ENCODE results near the gene ABITRAM.
"Not testable (repeated sequence)": the region's sequence is repeated elsewhere in the genome, so short reads cannot be mapped to it uniquely, and the experiment has no call there.

ABITRAM gene

DNA sequence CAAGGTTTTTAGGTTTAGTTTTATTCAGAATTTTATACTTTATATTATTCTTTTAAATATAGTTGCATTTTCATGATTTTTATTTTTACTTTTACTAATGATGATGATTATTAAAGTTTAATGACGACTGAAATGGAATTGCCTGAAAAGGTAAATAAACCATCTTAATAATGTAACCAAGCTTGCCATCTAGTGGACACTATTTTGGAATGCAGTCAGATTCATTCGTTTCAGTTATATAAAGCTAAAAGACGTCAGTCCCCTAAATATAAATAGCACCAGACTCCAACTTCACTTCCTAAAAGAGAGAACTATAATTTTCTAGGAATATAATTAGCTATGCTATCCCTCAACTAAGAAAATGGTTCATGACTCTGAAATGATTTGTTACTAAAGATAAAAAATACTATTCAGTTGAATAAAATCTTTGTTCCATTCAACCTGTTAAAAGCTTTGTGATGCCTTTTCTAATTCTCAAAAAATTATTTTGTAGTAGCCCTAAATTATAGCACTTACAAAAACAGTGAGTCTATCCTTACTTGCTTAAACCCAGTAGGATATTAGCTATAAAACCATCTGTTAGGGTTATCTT is 19.9 kb downstream of the ABITRAM start:
- no peak overlapping the region for H3K4me3 ChIP-seq (ENCODE audit: low read length)
- TF ChIP-seq ZNF274 (IDR thresholded peaks at IDR 0.05; ENCODE audit: low read depth, low read length): no peak

GRCh38 chr9:108956022-108956630 is 21.9 kb downstream of the ABITRAM start:
- no peak overlapping the region for H3K4me3 ChIP-seq (ENCODE audit: low read length)
- no peak for TF ChIP-seq ZNF274 (IDR thresholded peaks at IDR 0.05; ENCODE audit: low read depth, low read length)

DNA sequence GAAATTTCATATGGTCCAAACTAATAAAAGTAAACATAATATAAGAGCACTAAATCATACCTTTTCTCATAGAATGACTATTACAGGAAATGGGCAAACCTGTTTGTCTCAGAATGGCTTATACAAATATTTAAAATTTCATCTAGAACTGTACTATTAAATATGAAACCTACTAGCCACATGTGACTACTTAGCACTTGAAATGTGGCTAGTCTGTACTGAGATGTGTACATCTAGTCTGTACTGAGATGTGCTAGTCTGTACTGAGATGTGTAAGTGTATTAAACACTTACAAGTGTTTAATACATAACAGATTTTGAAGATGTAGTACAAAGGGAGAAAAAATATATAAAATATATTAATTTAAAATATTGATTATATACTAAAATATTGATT is 22.4 kb downstream of the ABITRAM start:
- no peak for TF ChIP-seq ZNF274 (IDR thresholded peaks at IDR 0.05; ENCODE audit: low read depth, low read length)
- H3K4me3 ChIP-seq (ENCODE audit: low read length): no peak overlapping the region

- no peak overlapping the region for H3K4me3 ChIP-seq (ENCODE audit: low read length)
- TF ChIP-seq ZNF274 (IDR thresholded peaks at IDR 0.05; ENCODE audit: low read depth, low read length): no peak
Measured at GRCh38 chr9:108960331-108960730, 26.1 kb downstream of the ABITRAM start.

DNA sequence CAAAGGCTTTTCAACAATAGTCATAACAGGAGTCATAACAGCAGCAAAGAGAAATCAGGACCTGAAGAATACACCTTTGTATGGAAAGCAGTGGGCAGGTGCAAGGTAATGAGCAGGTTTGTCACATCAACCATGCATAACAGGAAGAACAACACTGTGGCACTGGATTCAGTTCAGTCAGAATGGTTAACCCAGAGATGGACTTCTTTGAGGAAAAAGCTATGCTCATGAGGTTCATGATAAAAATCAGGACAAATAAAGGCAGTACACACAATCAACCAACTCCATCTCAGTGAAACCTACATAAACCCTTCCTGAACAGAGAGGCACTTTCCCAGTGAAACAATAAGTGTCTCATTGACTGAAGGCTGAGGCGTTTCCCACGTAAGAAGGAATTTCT is 27.0 kb downstream of the ABITRAM start:
- H3K4me3 ChIP-seq (ENCODE audit: low read length): no peak overlapping the region
- TF ChIP-seq ZNF274 (IDR thresholded peaks at IDR 0.05; ENCODE audit: low read depth, low read length): no peak

- TF ChIP-seq ZNF274 (IDR thresholded peaks at IDR 0.05; ENCODE audit: low read depth, low read length): no peak
- no peak overlapping the region for H3K4me3 ChIP-seq (ENCODE audit: low read length)
Measured at GRCh38 chr9:108963459-108964143, 29.4 kb downstream of the ABITRAM start.

DNA sequence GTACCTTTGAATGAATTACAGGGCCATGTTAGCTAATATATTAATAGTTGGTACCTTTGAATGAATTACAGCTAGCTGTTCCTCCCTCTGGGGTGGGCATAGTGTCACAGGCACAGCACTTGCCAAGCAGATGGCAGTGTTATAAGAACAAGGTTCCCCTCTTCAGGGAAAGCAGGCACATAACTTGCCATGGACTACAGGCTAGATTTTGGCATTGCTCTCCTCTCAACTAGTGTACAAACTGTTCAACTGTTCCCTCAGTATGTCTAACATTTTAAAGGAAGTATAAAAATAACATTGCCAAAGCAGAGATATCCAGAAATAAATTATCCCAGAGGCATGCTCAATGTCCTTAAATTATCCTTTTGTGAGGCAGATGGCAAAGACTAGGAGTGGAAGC is 33.7 kb downstream of the ABITRAM start:
- no peak overlapping the region for H3K4me3 ChIP-seq (ENCODE audit: low read length)
- no peak for TF ChIP-seq ZNF274 (IDR thresholded peaks at IDR 0.05; ENCODE audit: low read depth, low read length)

- H3K4me3 ChIP-seq (ENCODE audit: low read length): not testable (repeated sequence)
Measured at GRCh38 chr9:108971392-108971791, 37.2 kb downstream of the ABITRAM start.

DNA sequence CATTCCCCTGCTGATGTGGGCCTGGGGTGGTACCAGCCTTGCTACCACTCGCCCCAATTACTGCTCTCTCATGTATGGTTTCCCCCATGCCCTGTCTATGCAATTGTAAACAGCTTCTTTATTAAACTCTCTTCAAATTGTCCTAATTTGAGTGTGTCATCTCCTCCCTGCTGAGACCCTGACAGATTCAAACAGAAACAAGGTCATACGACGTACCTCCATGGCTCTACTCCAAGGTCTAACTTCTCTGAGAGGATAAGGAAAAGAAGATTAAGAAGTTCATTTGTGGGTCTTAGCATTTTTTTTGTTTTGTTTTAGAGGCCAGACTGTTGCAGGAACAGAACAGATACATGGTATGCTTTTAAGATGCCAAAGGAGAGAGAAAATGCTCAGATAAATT is 38.0 kb downstream of the ABITRAM start:
- TF ChIP-seq ZNF274 (IDR thresholded peaks at IDR 0.05; ENCODE audit: low read depth, low read length): no peak
- no peak overlapping the region for H3K4me3 ChIP-seq (ENCODE audit: low read length)

GRCh38 chr9:108972626-108973209 is 38.5 kb downstream of the ABITRAM start:
- no peak for TF ChIP-seq ZNF274 (IDR thresholded peaks at IDR 0.05; ENCODE audit: low read depth, low read length)
- no peak overlapping the region for H3K4me3 ChIP-seq (ENCODE audit: low read length)

- no peak overlapping the region for H3K4me3 ChIP-seq (ENCODE audit: low read length)
- TF ChIP-seq ZNF274 (IDR thresholded peaks at IDR 0.05; ENCODE audit: low read depth, low read length): no peak
Measured at GRCh38 chr9:108973895-108974294, 39.7 kb downstream of the ABITRAM start.

- TF ChIP-seq ZNF274 (IDR thresholded peaks at IDR 0.05; ENCODE audit: low read depth, low read length): no peak
- no peak overlapping the region for H3K4me3 ChIP-seq (ENCODE audit: low read length)
Measured at GRCh38 chr9:108978205-108978604, 44.0 kb downstream of the ABITRAM start.

- H3K4me3 ChIP-seq (ENCODE audit: low read length): no peak overlapping the region
- TF ChIP-seq ZNF274 (IDR thresholded peaks at IDR 0.05; ENCODE audit: low read depth, low read length): no peak
Measured at GRCh38 chr9:108980893-108981292, 46.7 kb downstream of the ABITRAM start.

- no peak for TF ChIP-seq ZNF274 (IDR thresholded peaks at IDR 0.05; ENCODE audit: low read depth, low read length)
- no peak overlapping the region for H3K4me3 ChIP-seq (ENCODE audit: low read length)
Measured at GRCh38 chr9:108983885-108984284, 49.7 kb downstream of the ABITRAM start.
